Naive thymus-derived CD4-positive, alpha-beta T cell (primary cell): ENCODE results near the gene SELENOW. TPM values are rescaled to one million over a fixed set of nuclear protein-coding genes. Genes with fewer than 3 reads are reported as not detected.

Experiments
- ATAC-seq: fragments of 150-1000 bp; cut with Tn5 transposase; 2 replicates; pipeline ENCODE4 v1.10.0; 2021; ENCODE audit warnings: mild to moderate bottlenecking, moderate library complexity
- CTCF ChIA-PET: fragments of 350-600 bp; sonication (Branson Sonifier 250); formaldehyde crosslinking; loops from one replicate; lab custom pipeline; 2021; ENCODE audit warnings: antibody characterized with exemption; lab: Charles Lee
- POLR2A ChIA-PET: fragments of 350-600 bp; sonication (Branson Sonifier 250); formaldehyde crosslinking; loops from one replicate; lab custom pipeline; 2021; ENCODE audit warnings: antibody characterized with exemption, inconsistent platforms; lab: Charles Lee
- DNase-seq, 9 donors: peaks; one replicate each; pipeline versions ENCODE4 v3.0.0 to v3.0.0-alpha.2; 2020 to 2022; ENCODE audit warnings: mixed read lengths in 1 of 9
- H3K27ac ChIP-seq: one replicate; pipeline ENCODE4 v1.7.0; 2013; ENCODE audit warnings: mild to moderate bottlenecking, low read depth, low read length, moderate library complexity
- H3K27me3 ChIP-seq, 2 donors: one replicate each; pipeline ENCODE4 v1.7.0; 2013; ENCODE audit warnings: low read length in 2 of 2, mild to moderate bottlenecking in 2 of 2, moderate library complexity in 2 of 2; ENCODE audit not compliant: control insufficient read depth in 2 of 2, insufficient read depth in 2 of 2
- H3K36me3 ChIP-seq, 3 experiments: 1 replicate in 2 of 3; 2 replicates in 1 of 3; pipeline ENCODE4 v1.7.0; 2013; ENCODE audit warnings: low read length in 3 of 3, mild to moderate bottlenecking in 3 of 3, moderate library complexity in 1 of 3; ENCODE audit not compliant: insufficient read depth in 3 of 3, control insufficient read depth in 2 of 3
- H3K4me1 ChIP-seq, 2 donors: one replicate each; pipeline ENCODE4 v1.7.0; 2013; ENCODE audit warnings: low read length in 2 of 2, mild to moderate bottlenecking in 2 of 2, moderate library complexity in 1 of 2; ENCODE audit not compliant: control insufficient read depth in 2 of 2, insufficient read depth in 2 of 2
- H3K4me3 ChIP-seq: 2 replicates; pipeline ENCODE4 v1.7.0; 2013; ENCODE audit warnings: mild to moderate bottlenecking, low read length
- H3K9me3 ChIP-seq, 3 experiments: 1 replicate in 2 of 3; 2 replicates in 1 of 3; pipeline ENCODE4 v1.7.0; 2013; ENCODE audit warnings: low read length in 3 of 3; ENCODE audit not compliant: control insufficient read depth in 2 of 3
- H3K27ac Mint-ChIP-seq, 9 donors: one replicate each; pipeline ENCODE4 v1.8.0; 2020 to 2022; ENCODE audit warnings: mixed read lengths in 9 of 9, mild to moderate bottlenecking in 8 of 9, moderate library complexity in 5 of 9, inconsistent platforms in 2 of 9
- H3K27me3 Mint-ChIP-seq, 5 donors: one replicate each; pipeline ENCODE4 v1.8.0; 2021 to 2022; ENCODE audit warnings: mixed read lengths in 5 of 5, mild to moderate bottlenecking in 1 of 5
- H3K36me3 Mint-ChIP-seq, 5 donors: one replicate each; pipeline ENCODE4 v1.8.0; 2020 to 2022; ENCODE audit warnings: mixed read lengths in 5 of 5, mild to moderate bottlenecking in 3 of 5, inconsistent platforms in 1 of 5
- H3K4me1 Mint-ChIP-seq, 7 donors: one replicate each; pipeline ENCODE4 v1.8.0; 2020 to 2022; ENCODE audit warnings: mixed read lengths in 7 of 7, mild to moderate bottlenecking in 3 of 7, inconsistent platforms in 1 of 7
- H3K4me3 Mint-ChIP-seq, 10 donors: one replicate each; pipeline ENCODE4 v1.8.0; 2020 to 2022; ENCODE audit warnings: mild to moderate bottlenecking in 10 of 10, mixed read lengths in 10 of 10, moderate library complexity in 6 of 10, inconsistent platforms in 2 of 10
- H3K9me3 Mint-ChIP-seq, 11 donors: one replicate each; pipeline ENCODE4 v1.8.0; 2020 to 2022; ENCODE audit warnings: mixed read lengths in 11 of 11, mild to moderate bottlenecking in 4 of 11, inconsistent platforms in 1 of 11, moderate library complexity in 1 of 11
- intact Hi-C, 2 donors: fragments of 100-400 bp; cut with micrococcal nuclease; formaldehyde crosslinking; loops; one replicate each; pipeline ENCODE4 v1.15.1; 2023
- polyA plus RNA-seq, 2 donors: library from polyadenylated mRNA; unstranded; fragments of 300-500 nt; fragmentation: Illumina TruSeq; gene quantifications; one replicate each; pipeline ENCODE4 v1.2.3, GENCODE V29; 2021
- total RNA-seq, 6 experiments: library from RNA in 5 of 6; stranded (reverse) in 5 of 6; gene quantifications; 1 replicate in 5 of 6; 2 replicates in 1 of 6; pipeline ENCODE4 v1.2.3 and lab custom pipeline; 2021 to 2026

The SELENOW gene
- total and polyA plus RNA-seq, 7 experiments from 2014 or later: 67.5 to 400 (median 111) TPM

DNA sequence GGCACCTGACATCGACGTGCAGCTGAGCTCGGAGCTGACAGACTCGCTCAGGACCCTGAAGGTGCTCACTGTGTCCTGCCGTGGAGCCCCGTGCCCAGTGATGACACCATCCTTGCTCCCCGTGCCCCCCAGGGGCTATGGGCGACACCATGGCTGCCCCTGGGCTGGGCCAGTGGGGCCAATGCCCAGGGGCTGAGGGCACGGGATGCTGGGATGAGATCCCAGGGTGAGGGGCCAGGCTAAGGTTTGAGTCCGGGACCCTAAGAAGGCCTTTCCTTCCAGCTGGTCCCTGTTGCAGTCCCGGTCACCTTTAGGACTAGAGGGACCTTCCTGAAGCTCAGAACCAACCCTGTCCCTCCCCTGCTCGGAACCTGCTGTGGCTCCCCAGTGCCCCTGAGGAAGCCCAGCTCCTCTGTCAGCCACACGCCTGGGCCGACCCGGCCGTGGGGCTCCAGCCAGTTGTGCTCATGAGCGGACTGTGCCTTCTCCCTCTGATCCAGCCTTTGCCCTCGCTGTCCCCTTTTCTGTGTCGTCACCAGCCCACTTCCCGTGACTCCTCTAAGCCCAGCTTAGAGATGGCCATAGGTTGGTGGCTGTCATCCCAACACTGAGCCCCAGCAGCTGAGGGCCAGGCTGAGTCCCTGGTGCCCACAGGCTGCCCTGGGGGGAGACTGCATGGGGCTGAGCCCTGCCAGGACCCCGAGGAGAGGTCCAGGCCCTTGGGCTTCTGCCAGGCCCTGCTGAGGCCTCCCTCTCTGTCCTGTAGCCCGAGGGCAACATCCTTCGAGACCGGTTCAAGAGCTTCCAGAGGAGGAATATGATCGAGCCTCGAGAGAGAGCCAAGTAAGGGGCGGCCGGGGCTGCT, 22.5 kb upstream of the SELENOW start:
- no peak overlapping the region for H3K27ac Mint-ChIP-seq
- DNase-seq (no peak), ATAC-seq (no peak)
- no peak overlapping the region for H3K27ac ChIP-seq
- H3K27me3 Mint-ChIP-seq: no peaks in the 10 kb centered on the region
- H3K36me3 ChIP-seq: peaks cover 7 to 77% (median 47%) of the 10 kb centered on the region in 3 experiments
- peaks cover 8 to 36% (median 20%) of the 10 kb centered on the region in 5 donors for H3K36me3 Mint-ChIP-seq
- H3K4me1 ChIP-seq: peaks cover 0 to 7% of the 10 kb centered on the region in 2 donors
- H3K9me3 ChIP-seq: no peaks in the 10 kb centered on the region
- CTCF ChIA-PET: interaction anchor here (1.2 kb wide), 1 partner anchor 10 kb away, joined by 3 read pairs; no protein-coding TSS in a partner anchor
- POLR2A ChIA-PET: interaction anchor here (2.7 kb wide), 1 partner anchor 11 kb away, joined by 8 read pairs; the partner anchor contains the start of gene NOP53
- peaks cover 0 to 7% (median 0%) of the 10 kb centered on the region in 11 donors for H3K9me3 Mint-ChIP-seq
- peaks cover 0 to 25% (median 8%) of the 10 kb centered on the region in 7 donors for H3K4me1 Mint-ChIP-seq
- intact Hi-C loops: no loop called here
- no peaks in the 10 kb centered on the region for H3K27me3 ChIP-seq
- no peak overlapping the region for H3K4me3 ChIP-seq
- H3K4me3 Mint-ChIP-seq: no peak overlapping the region

DNA sequence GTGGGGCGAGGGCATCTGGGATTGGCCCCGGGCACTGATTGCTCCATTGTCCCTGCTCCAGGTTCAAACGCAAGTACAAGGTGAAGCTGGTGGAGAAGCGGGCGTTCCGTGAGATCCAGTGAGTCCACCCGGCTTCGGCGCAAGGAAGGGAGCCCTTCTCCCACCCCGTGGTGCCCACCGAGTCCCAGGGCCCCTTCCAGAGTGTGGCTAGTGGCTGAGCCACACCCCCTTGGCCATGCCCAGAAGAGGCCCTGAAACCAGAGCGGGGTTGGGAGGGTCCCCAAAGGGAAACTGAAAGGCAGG, 21.9 kb upstream of the SELENOW start:
- no peak overlapping the region for H3K27ac Mint-ChIP-seq
- ChIA-PET POLR2A (interaction anchor here (2.7 kb wide), 1 partner anchor 11 kb away, joined by 8 read pairs; the partner anchor contains the start of gene NOP53), CTCF (interaction anchor here (1.2 kb wide), 1 partner anchor 9 kb away, joined by 3 read pairs; no protein-coding TSS in a partner anchor)
- H3K4me3 ChIP-seq: no peak overlapping the region
- peaks cover 0 to 7% (median 0%) of the 10 kb centered on the region in 11 donors for H3K9me3 Mint-ChIP-seq
- H3K9me3 ChIP-seq: no peaks in the 10 kb centered on the region
- peaks cover 7 to 72% (median 42%) of the 10 kb centered on the region in 3 experiments for H3K36me3 ChIP-seq
- H3K4me1 ChIP-seq: peaks cover 0 to 7% of the 10 kb centered on the region in 2 donors
- H3K4me1 Mint-ChIP-seq: peaks cover 0 to 23% (median 8%) of the 10 kb centered on the region in 7 donors
- DNase-seq (no peak), ATAC-seq (no peak)
- intact Hi-C loops: no loop called here
- H3K27me3 Mint-ChIP-seq: no peaks in the 10 kb centered on the region
- H3K27me3 ChIP-seq: no peaks in the 10 kb centered on the region
- no peak overlapping the region for H3K4me3 Mint-ChIP-seq
- H3K27ac ChIP-seq: no peak overlapping the region
- H3K36me3 Mint-ChIP-seq: peaks cover 8 to 36% (median 20%) of the 10 kb centered on the region in 5 donors

DNA sequence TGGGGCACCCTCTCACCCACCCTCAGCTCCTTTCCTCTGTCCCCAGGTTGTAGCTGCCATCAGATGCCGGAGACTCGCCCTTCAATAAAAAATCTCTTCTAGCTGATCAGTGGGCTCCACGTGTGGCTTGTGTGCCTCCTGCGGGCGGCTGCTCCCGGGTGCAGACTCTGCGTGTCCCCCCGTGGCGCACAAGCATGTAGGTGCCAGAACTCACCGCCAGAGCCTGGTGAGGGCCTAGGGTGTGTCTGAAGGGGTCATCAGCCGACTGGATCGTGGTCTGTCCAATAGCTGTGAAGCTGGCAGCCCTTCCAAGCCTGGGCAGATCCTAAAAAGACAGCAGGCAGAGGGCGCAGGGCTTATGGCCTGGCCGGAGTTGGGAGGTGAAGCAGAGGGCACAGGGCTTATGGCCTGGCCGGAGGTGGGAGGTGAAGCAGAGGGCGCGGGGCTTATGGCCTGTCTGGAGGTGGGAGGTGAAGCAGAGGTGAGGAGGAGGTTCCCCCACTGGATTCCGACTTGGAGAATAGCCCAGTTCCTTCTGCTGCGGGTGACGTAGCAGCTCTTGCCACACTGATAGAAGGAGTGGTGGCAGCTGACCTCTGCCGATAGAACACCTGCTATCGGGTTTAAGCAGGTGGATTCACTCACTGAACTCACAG, 21.4 kb upstream of the SELENOW start:
- Histone ChIP-seq H3K9me3 (no peaks in the 10 kb centered on the region), H3K36me3 (peaks cover 7 to 67% (median 39%) of the 10 kb centered on the region in 3 experiments), H3K27me3 (no peaks in the 10 kb centered on the region), H3K27ac (no peak overlapping the region), H3K4me3 (no peak overlapping the region), H3K4me1 (peaks cover 0 to 7% of the 10 kb centered on the region in 2 donors)
- no peaks in the 10 kb centered on the region for H3K27me3 Mint-ChIP-seq
- H3K4me1 Mint-ChIP-seq: peaks cover 0 to 18% (median 8%) of the 10 kb centered on the region in 7 donors
- H3K27ac Mint-ChIP-seq: peak overlapping the region in 2 of 9 donors; percentile 28 to 76
- no peak for DNase-seq
- no peak overlapping the region for H3K4me3 Mint-ChIP-seq
- peaks cover 0 to 7% (median 0%) of the 10 kb centered on the region in 11 donors for H3K9me3 Mint-ChIP-seq
- ATAC-seq: no peak
- ChIA-PET POLR2A (interaction anchor here (0.6 to 2.7 kb wide), 2 partner anchors 12 to 224 kb away, joined by 6 to 8 read pairs; partner anchors contain the start of gene NOP53), CTCF (interaction anchor here (0.6 to 1.2 kb wide), 2 partner anchors 8 to 49 kb away, joined by 3 read pairs; no protein-coding TSS in a partner anchor)
- intact Hi-C loops: no loop called here
- peaks cover 8 to 36% (median 20%) of the 10 kb centered on the region in 5 donors for H3K36me3 Mint-ChIP-seq

DNA sequence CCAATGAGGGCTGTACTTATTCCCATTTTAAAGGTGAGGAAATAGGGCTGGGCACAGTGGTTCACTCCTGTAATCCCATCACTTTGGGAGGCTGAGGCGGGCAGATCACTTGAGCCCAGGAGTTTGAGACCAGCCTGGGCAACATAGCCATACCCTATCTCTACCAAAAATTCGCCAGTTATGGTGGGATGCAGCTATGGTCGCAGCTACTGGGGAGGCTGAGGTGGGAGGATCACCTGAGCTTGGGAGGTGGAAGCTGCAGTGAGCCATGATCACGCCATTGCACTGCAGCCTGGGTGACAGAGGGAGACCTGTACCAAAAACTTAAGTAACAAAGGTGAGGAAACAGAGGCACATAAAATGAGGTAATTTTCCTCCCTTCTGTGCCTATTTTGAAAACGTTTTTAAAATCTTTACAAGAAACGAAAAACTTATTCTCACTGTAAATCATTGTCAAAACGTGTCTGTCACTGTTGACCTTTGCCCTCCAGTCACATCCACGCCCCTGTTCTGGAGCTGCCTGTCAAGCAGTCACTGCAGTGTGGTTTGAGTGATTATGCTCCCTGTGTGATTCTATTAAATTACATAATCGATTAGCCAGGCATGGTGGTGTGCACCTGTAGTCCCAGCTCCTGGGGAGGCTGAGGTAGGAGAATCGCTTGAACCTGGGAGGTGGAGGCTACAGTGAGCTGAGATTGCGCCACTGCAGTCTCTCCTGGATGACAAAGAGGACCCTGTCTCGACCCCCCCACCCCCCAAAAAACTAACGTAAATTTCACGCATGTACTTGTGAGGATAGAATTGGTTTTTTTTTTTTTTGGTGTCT, 20.7 kb upstream of the SELENOW start:
- ChIA-PET CTCF (interaction anchor here (0.6 kb wide), 1 partner anchor 50 kb away, joined by 3 read pairs; no protein-coding TSS in a partner anchor), POLR2A (interaction anchor here (0.6 to 2.7 kb wide), 2 partner anchors 12 to 224 kb away, joined by 6 to 8 read pairs; partner anchors contain the start of gene NOP53)
- H3K27me3 ChIP-seq: no peaks in the 10 kb centered on the region
- Mint-ChIP-seq H3K4me1 (peaks cover 0 to 11% (median 6%) of the 10 kb centered on the region in 7 donors), H3K9me3 (peaks cover 0 to 7% (median 0%) of the 10 kb centered on the region in 11 donors), H3K36me3 (peaks cover 7 to 36% (median 20%) of the 10 kb centered on the region in 5 donors), H3K27me3 (no peaks in the 10 kb centered on the region), H3K27ac (peak overlapping the region in 1 of 9 donors; percentile 38), H3K4me3 (no peak overlapping the region)
- intact Hi-C loops: no loop called here
- H3K4me3 ChIP-seq: no peak overlapping the region
- peaks cover 0 to 60% (median 32%) of the 10 kb centered on the region in 3 experiments for H3K36me3 ChIP-seq
- H3K9me3 ChIP-seq: no peaks in the 10 kb centered on the region
- H3K27ac ChIP-seq: no peak overlapping the region
- DNase-seq (no peak), ATAC-seq (no peak)
- no peaks in the 10 kb centered on the region for H3K4me1 ChIP-seq

DNA sequence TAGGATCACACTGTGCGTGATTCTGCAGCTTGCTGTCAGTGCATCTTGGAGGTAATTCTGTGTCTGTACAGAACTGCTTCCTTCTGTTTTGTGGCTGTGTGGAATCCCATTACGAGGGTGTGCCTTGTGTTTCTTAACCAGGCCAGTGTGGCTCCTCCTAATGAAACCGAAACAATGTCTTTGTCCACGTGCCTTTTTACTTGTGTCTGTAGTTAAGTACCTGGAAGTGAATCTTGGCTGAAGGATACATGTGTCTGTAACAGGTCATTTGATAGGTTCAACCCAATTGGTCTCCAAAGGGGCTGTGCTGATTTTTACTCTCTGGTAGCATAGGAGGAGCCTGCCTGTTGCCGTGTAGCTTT, 20.1 kb upstream of the SELENOW start:
- CTCF ChIA-PET: no interaction called here
- DNase-seq: no peak
- Mint-ChIP-seq H3K9me3 (peaks cover 0 to 7% (median 0%) of the 10 kb centered on the region in 11 donors), H3K36me3 (peaks cover 2 to 30% (median 16%) of the 10 kb centered on the region in 5 donors), H3K4me1 (peaks cover 0 to 6% (median 2%) of the 10 kb centered on the region in 7 donors), H3K27me3 (no peaks in the 10 kb centered on the region), H3K27ac (peak overlapping the region in 2 of 9 donors; percentile 38 to 45), H3K4me3 (no peak overlapping the region)
- Histone ChIP-seq H3K36me3 (peaks cover 0 to 54% (median 29%) of the 10 kb centered on the region in 3 experiments), H3K4me1 (no peaks in the 10 kb centered on the region), H3K9me3 (no peaks in the 10 kb centered on the region), H3K27ac (no peak overlapping the region), H3K27me3 (no peaks in the 10 kb centered on the region), H3K4me3 (no peak overlapping the region)
- intact Hi-C loops: no loop called here
- POLR2A ChIA-PET: interaction anchor here (1.1 kb wide), 1 partner anchor 8 kb away, joined by 4 read pairs; no protein-coding TSS in a partner anchor
- ATAC-seq: no peak

DNA sequence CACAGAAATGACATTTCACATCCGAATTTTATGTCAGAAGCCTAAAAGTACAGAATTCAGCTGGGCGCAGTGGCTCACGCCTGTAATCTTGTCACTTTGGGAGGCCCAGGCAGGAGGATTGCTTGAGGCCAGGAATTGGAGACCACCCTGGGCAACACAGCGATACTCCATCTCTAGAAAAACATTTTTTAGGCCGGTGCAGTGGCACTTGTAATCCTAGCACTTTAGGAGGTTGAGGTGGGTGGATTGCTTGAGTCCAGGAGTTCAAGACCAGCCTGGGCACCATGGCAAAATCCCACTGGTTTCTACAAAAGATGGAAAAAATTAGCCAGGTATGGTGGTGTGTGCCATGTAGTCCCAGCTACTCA, 17.9 kb upstream of the SELENOW start:
- Mint-ChIP-seq H3K4me3 (no peak overlapping the region), H3K4me1 (no peaks in the 10 kb centered on the region), H3K27me3 (no peaks in the 10 kb centered on the region), H3K36me3 (peaks cover 0 to 22% (median 13%) of the 10 kb centered on the region in 5 donors), H3K9me3 (peaks cover 0 to 5% (median 0%) of the 10 kb centered on the region in 11 donors), H3K27ac (no peak overlapping the region)
- ATAC-seq: no peak
- ChIA-PET CTCF (no interaction called here), POLR2A (no interaction called here)
- no peaks in the 10 kb centered on the region for H3K9me3 ChIP-seq
- H3K27me3 ChIP-seq: no peaks in the 10 kb centered on the region
- intact Hi-C loops: no loop called here
- no peak overlapping the region for H3K4me3 ChIP-seq
- H3K27ac ChIP-seq: no peak overlapping the region
- H3K4me1 ChIP-seq: no peaks in the 10 kb centered on the region
- peaks cover 0 to 32% (median 16%) of the 10 kb centered on the region in 3 experiments for H3K36me3 ChIP-seq
- DNase-seq: no peak
